ENCODE measurements around the gene KLHL22.

GRCh38 chr22:20450551-20450906, 45.1 kb downstream of the KLHL22 start:
- TF ChIP-seq, protein P1, sequence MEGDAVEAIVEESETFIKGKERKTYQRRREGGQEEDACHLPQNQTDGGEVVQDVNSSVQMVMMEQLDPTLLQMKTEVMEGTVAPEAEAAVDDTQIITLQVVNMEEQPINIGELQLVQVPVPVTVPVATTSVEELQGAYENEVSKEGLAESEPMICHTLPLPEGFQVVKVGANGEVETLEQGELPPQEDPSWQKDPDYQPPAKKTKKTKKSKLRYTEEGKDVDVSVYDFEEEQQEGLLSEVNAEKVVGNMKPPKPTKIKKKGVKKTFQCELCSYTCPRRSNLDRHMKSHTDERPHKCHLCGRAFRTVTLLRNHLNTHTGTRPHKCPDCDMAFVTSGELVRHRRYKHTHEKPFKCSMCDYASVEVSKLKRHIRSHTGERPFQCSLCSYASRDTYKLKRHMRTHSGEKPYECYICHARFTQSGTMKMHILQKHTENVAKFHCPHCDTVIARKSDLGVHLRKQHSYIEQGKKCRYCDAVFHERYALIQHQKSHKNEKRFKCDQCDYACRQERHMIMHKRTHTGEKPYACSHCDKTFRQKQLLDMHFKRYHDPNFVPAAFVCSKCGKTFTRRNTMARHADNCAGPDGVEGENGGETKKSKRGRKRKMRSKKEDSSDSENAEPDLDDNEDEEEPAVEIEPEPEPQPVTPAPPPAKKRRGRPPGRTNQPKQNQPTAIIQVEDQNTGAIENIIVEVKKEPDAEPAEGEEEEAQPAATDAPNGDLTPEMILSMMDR (IDR thresholded peaks at IDR 0.05), result no peak
- no peak for TF ChIP-seq ZFX (IDR thresholded peaks at IDR 0.05; ENCODE audit: borderline replicate concordance)
